Parathyroid adenoma (tissue), 2 donors: ENCODE results near the gene ARL13B.

ENCODE experiments used
- H2AFZ ChIP-seq: fragments of 300-600 bp; sonication (generic); one replicate; pipeline ENCODE4 v1.7.0; 2017; ENCODE audit warnings: antibody characterized with exemption, mild to moderate bottlenecking
- H3K27ac ChIP-seq: fragments of 300-600 bp; sonication (generic); one replicate; pipeline ENCODE4 v1.7.0; 2017
- H3K27me3 ChIP-seq: fragments of 300-600 bp; sonication (generic); one replicate; pipeline ENCODE4 v1.7.0; 2017; ENCODE audit warnings: low read length; ENCODE audit not compliant: control insufficient read depth, insufficient read depth
- H3K36me3 ChIP-seq: fragments of 300-600 bp; sonication (generic); one replicate; pipeline ENCODE4 v1.7.0; 2017; ENCODE audit warnings: low read length; ENCODE audit not compliant: control insufficient read depth, insufficient read depth
- H3K4me1 ChIP-seq: fragments of 300-600 bp; sonication (generic); one replicate; pipeline ENCODE4 v1.7.0; 2017; ENCODE audit warnings: control low read depth
- H3K4me2 ChIP-seq: fragments of 300-600 bp; sonication (generic); one replicate; pipeline ENCODE4 v1.7.0; 2017; ENCODE audit warnings: low read length
- H3K4me3 ChIP-seq: fragments of 300-600 bp; sonication (generic); one replicate; pipeline ENCODE4 v1.7.0; 2017; ENCODE audit warnings: low read depth, low read length
- H3K79me2 ChIP-seq: fragments of 300-600 bp; sonication (generic); one replicate; pipeline ENCODE4 v1.7.0; 2017; ENCODE audit warnings: control low read depth
- H3K9ac ChIP-seq: fragments of 300-600 bp; sonication (generic); one replicate; pipeline ENCODE4 v1.7.0; 2017; ENCODE audit warnings: mild to moderate bottlenecking
- H3K9me3 ChIP-seq: fragments of 300-600 bp; sonication (generic); one replicate; pipeline ENCODE4 v1.7.0; 2017; ENCODE audit warnings: low read length; ENCODE audit not compliant: control insufficient read depth
- TF ChIP-seq, protein P1 (sequence below): fragments of 300-600 bp; sonication (generic); IDR thresholded peaks from one replicate; pipeline ENCODE4 v1.7.0; 2017; ENCODE audit warnings: antibody characterized with exemption, mild to moderate bottlenecking
- donor health status: primary hyperparathyroidism.

The ARL13B gene

DNA sequence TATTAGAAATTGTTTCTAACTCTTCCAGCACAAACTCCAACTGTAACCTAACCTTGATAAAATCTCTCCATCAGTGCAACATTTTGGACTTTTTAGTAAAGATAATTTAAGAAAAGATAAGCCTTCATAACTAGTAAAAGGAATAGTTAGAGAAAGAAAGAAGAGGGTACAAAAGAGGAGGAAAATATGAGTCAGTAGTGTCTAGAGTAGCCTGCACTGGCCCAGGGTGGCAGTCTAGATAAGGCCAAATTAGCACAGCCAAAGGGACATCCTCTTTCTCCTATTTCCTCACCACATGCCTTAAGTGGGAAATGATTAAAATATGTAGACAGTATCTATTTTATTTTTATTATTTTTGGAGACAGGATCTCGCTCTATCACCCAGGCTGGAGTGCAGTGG lies 10.0 kb upstream of the ARL13B start:
- Histone ChIP-seq H3K79me2 (no peaks in the 10 kb centered on the region), H3K4me2 (no peak overlapping the region), H3K27ac (no peak overlapping the region), H3K4me3 (no peak overlapping the region), H3K9ac (no peak overlapping the region), H3K36me3 (no peaks in the 10 kb centered on the region), H3K27me3 (no peaks in the 10 kb centered on the region), H3K9me3 (no peaks in the 10 kb centered on the region), H3K4me1 (peaks cover 3% of the 10 kb centered on the region), H2AFZ (no peak overlapping the region)
- TF ChIP-seq, protein P1, sequence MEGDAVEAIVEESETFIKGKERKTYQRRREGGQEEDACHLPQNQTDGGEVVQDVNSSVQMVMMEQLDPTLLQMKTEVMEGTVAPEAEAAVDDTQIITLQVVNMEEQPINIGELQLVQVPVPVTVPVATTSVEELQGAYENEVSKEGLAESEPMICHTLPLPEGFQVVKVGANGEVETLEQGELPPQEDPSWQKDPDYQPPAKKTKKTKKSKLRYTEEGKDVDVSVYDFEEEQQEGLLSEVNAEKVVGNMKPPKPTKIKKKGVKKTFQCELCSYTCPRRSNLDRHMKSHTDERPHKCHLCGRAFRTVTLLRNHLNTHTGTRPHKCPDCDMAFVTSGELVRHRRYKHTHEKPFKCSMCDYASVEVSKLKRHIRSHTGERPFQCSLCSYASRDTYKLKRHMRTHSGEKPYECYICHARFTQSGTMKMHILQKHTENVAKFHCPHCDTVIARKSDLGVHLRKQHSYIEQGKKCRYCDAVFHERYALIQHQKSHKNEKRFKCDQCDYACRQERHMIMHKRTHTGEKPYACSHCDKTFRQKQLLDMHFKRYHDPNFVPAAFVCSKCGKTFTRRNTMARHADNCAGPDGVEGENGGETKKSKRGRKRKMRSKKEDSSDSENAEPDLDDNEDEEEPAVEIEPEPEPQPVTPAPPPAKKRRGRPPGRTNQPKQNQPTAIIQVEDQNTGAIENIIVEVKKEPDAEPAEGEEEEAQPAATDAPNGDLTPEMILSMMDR = no peak

DNA sequence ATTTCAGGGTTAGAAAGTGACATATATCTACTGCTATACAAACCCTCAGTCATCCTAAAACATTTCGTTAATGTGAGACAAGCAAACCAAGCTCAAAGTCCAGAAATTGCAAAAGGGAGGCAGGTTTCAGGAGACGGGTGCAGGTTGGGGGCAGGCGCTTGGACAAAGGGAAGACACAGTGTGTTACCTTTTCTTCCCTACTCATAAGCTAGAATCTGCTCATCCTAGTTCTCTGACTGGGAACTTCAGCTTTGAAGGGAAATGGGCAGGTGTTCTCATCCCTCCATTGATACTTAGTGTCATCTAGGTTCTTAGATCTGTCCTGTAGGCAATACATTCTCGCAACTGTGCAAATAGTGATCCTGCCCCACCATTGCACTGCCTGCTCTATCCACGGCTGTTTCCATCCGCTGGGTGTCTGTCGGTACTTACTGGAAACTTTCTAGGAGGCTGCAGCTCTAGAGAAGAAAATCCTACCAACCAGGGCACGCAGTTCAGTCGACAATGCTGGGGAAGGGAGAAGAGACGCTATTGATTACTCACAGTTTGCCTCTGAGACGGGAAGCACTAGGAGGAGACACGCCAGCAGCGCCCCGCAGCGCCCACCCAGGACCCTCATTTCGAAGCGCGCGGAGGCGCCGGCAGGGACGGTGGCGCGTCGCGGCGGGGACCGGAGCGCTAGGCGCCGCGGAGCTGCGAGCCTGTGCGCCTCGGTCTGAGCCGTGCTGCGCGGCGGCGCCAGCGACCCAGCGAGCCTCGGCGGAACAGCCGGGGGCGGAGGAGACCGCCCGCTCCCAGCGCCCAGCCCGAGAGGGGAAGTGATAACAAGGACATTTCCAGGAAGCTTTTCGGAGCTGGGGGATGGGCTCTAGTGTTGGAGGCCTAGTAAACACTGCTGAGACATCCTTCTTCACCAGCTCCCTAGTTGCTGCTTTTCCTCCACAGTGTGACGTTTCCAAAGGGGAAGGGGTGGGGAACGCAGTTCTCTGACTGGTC lies 6.5 kb upstream of the ARL13B start, which contains the start of gene PROS1:
Gene PROS1, minus strand, starts transcription at position 766 of the 996 bp plus-strand sequence. Its CDS starts 147 bp downstream, at position 619.
- Histone ChIP-seq H3K36me3 (no peaks in the 10 kb centered on the region), H3K27ac (peak within 1 kb of the TSS; percentile 86), H3K27me3 (no peaks in the 10 kb centered on the region), H3K4me2 (peak within 1 kb of the TSS; percentile 75), H3K4me3 (peak within 1 kb of the TSS; percentile 51), H3K9me3 (no peaks in the 10 kb centered on the region), H3K9ac (peak within 1 kb of the TSS; percentile 23), H3K4me1 (peaks cover 3% of the 10 kb centered on the region), H2AFZ (peak within 1 kb of the TSS; percentile 95), H3K79me2 (no peaks in the 10 kb centered on the region)
- TF ChIP-seq, protein P1 = no peak

DNA sequence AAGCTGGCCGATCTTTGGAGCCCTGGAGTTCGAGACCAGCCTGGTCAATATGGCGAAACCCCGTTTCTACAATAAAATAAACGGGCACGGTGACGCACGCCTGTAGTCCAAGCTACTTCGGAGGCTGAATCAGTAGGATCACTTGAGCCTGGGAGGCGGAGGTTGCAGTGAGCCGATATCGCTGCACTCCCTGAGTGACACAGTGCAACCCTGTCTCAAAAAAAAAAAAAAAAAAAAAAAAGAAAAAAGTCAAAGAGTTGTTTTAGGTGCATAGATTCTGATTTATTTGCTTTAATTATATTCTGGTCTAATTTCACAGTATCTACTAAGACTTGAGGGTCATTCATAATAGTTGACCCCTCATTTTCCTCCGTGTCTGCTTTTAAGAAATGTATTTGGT lies 1.7 kb downstream of the ARL13B start:
- Histone ChIP-seq H3K27me3 (no peaks in the 10 kb centered on the region), H3K27ac (no peak overlapping the region), H2AFZ (no peak overlapping the region), H3K9me3 (no peaks in the 10 kb centered on the region), H3K79me2 (peaks cover 3% of the 10 kb centered on the region), H3K4me1 (no peaks in the 10 kb centered on the region), H3K4me3 (no peak overlapping the region), H3K36me3 (no peaks in the 10 kb centered on the region), H3K4me2 (no peak overlapping the region), H3K9ac (no peak overlapping the region)
- TF ChIP-seq, protein P1 = no peak

DNA sequence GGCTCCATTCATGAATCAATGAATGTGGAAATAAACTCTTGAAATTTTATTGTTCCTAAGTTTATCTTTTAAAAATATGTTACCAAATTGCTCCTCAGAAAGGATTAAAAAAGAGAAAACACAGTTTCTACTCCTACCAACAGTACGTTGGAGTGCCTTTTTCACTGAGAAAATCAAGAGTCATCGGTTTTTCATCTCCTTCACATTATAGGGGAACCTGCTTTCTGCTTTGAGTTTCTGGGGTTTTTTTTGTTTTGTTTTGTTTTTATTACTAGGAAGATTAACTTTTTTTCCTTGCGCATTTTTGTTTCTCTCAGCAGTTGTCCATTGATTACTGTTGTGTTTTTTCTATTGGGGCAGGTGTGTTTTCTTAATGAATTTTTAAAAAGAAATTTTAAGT lies 3.5 kb downstream of the ARL13B start:
- no peaks in the 10 kb centered on the region for H3K9me3 ChIP-seq
- H3K79me2 ChIP-seq = peaks cover 3% of the 10 kb centered on the region
- H2AFZ ChIP-seq = no peak overlapping the region
- H3K27me3 ChIP-seq = no peaks in the 10 kb centered on the region
- no peaks in the 10 kb centered on the region for H3K36me3 ChIP-seq
- H3K27ac ChIP-seq = no peak overlapping the region
- TF ChIP-seq, protein P1 = no peak
- H3K4me2 ChIP-seq = no peak overlapping the region
- no peak overlapping the region for H3K4me3 ChIP-seq
- H3K9ac ChIP-seq = no peak overlapping the region
- peaks cover 3% of the 10 kb centered on the region for H3K4me1 ChIP-seq
